SU-DHL-6 (cell line): ENCODE results near the gene TRUB1.

ENCODE experiments used
- CTCF ChIP-seq: fragments of 200-600 bp; sonication (generic); IDR thresholded peaks from one replicate; pipeline ENCODE4 v1.5.1; 2017; ENCODE audit warnings: antibody characterized with exemption, mild to moderate bottlenecking, low read length, moderate library complexity; ENCODE audit not compliant: insufficient read depth, poor library complexity, severe bottlenecking
- EZH2phosphoT487 ChIP-seq: fragments of 200-600 bp; sonication (generic), shearing (Covaris generic); conservative IDR thresholded peaks from 2 replicates; pipeline ENCODE4 v1.6.1; 2018; ENCODE audit warnings: mild to moderate bottlenecking, antibody characterized with exemption, low read length, moderate library complexity, mixed read lengths

- TF ChIP-seq CTCF (no peak), EZH2phosphoT487 (no peak)
Observed at GRCh38 chr10:114940735-114941134, 2.7 kb downstream of the TRUB1 start.
